ENCODE data around the gene ATG10.
"Not testable (repeated sequence)": the region's sequence is repeated elsewhere in the genome, so short reads cannot be mapped to it uniquely, and the experiment has no call there.

Gene ATG10

DNA sequence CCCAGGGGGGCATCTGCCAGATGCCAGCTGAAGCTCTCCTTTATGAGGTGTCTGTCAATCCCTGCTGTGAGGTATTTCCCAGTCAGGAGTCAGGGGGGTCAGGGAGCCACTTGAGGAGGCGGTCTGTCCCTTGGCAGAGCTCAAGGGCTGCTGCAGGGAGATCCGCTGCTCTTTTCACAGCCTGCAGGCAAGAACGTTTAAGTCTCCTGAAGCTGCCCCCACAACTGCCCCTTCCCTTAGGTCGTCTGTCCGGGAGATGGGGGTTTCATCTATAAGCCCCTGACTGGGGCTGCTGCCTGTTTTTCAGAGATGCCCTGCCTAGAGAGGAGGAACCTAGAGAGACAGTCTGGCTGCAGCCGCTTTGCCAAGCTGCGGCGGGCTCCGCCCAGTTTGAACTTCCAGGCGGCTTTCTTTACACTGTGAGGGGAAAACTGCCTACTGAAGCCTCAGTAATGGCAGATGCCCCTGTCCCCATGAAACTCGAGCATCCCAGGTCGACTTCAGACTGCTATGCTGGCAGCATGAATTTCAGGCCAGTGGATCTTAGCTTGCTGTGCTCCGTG is 158.0 kb downstream of the ATG10 start:
- DNase-seq (ENCODE audit: low spot score) = no peak

DNA sequence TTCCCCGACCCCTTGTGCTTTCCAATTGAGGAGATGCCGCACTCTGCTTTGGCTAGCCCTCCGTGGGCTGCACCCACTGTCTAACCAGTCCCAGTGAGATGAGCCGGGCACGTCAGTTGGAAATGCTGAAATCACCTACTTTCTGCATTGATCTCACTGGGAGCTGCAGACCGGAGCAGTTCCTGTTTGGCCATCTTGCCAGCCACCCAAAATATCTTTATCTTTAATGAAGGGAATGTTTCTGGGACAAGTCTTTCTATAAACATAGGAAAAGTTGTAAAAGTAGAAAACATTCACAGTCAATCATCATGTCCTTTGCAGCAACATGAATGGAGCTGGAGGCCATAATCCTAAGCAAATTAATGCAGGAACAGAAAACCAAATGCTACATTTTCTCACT is 158.8 kb downstream of the ATG10 start:
- no peak for DNase-seq (ENCODE audit: low spot score)

DNA sequence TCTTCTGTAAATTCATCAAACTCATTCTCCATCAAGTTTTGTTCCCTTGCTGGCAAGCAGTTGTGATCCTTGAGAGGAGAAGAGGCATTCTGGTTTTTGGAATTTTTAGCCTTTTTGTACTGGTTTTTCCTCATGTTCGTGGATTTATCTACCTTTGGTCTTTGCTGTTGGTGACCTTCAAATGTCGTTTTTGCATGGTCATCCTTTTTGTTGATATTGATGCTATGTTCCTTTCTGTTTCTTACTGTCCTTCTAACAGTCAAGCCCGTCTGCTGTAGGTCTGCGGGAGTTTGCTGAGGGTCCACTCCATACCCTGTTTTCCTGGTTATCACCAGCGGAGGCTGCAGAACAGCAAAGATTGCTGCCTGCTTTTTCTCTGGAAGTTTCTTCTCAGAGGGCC is 165.4 kb downstream of the ATG10 start:
- no peak for DNase-seq (ENCODE audit: low spot score)

DNA sequence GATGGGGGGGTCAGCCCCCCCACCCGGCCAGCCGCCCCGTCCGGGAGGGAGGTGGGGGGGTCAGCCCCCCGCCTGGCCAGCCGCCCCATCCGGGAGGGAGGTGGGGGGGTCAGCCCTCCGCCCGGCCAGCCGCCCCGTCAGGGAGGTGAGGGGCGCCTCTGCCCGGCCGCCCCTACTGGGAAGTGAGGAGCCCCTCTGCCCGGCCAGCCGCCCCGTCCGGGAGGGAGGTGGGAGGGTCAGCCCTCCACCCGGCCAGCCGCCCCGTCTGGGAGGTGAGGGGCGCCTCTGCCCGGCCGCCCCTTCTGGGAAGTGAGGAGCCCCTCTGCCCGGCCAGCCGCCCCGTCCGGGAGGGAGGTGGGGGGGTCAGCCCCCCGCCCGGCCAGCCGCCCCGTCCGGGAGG is 168.0 kb downstream of the ATG10 start:
- not testable (repeated sequence) for DNase-seq (ENCODE audit: low spot score)

DNA sequence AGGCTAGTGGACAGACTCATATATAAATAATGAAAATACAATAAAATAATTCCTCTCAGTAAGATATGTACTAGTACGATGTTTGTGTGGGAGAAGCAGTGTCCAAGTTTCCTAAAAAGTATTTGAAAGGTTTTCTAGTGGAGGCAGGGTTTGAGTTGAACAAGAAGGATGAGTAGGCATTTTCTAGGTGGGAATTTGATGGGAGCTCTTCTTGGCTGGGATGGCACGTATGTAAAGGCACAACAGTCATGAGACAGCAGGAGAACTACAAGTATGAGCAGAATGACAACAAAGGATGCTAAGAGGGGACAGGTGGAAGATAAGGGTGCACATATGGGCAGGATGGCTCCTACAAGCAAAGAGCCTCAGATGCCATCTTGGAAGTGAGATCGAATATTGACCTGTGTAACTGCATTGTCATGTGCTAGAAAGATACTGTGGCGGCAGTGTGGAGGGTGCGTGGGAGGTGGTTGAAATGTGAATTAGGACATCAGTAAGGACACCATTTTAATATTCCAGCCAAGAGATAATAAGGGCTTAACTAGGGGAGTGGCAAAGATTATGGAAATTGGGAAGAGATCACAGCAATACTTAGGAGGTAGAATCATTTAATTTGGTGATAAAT is 170.5 kb downstream of the ATG10 start:
- DNase-seq (ENCODE audit: low spot score) = no peak

DNA sequence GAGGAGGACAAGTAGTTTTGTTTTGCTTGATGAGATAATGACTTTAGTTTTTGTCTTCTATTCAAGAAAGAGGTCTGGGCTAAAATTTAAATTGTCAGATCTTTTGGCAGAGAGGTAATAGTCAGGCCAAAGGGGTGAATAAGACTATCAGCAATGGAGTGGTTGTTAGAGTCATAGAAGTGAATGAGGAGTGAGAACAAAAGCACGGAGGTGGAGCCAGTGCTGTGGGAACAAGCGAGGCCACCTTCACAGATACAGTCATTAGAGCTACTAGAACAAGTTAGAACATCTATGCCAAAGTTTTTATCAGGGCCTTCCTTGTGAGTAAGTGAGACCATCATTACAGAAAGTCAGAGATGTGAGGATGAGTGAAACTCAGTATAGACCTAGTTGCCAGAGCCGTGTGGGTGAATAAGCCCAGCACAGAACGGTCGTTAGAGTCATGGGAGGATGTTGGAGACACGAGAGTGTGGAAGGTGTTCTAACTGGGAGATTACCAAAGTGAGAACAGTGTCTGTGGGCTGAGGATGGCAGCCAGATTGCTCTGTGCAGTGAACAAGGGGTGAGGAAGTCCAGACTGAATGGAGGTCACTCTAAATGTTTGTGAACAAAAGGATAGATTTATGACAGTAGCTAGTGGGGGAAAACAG is 171.2 kb downstream of the ATG10 start:
- no peak for DNase-seq (ENCODE audit: low spot score)

DNA sequence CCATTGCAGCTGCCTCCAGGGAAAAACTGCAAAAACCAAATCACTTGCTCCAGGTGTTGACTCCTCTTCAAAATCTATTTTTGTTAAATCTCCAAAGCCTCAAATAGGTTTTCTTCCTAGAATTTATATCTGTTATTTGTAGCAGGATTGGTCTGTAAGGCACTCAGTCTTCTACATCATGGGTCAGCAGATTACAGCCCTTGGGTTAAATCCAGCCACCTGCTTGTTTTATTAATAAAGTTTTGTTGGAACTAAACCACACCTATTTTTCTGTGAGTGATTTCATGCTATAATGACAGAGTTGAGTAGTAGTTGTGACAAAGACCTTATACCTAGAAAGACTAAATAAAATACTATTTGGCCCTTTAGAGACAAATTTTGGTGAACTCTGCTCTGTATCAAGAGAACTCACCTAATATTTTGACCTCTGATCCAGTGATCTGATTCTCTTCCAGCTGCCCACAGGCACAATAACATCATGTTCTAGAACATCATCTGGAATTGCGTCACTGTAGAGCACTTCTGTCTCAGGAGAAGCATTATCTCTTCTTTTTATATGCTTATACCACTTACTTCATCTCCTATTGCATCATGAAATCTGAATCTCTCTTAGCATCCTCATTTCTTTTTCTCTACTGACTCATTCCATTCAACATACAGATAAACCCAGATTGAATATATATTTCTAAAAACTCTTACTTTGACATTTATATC is 176.2 kb downstream of the ATG10 start:
- peak; percentile 18 for DNase-seq (ENCODE audit: low spot score)

DNA sequence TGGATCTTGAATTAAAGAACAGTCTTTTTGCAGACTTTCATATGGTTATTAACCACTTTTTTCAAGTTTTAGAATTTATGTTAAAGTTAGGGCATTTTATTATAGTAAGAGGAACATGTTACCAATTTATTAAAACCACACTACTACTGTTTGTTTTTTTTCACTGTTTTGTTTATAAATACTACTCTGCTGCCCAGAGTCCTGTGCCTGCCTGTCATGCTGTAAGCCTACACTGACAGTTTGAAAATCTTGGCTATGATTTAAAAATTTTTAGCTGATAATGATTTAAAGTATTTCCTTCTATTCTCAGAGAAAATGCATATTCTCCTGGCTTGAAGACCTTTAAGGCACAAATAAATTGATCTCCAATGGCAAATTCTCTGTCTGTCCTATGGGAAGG is 177.6 kb downstream of the ATG10 start:
- DNase-seq (ENCODE audit: low spot score) = no peak

DNA sequence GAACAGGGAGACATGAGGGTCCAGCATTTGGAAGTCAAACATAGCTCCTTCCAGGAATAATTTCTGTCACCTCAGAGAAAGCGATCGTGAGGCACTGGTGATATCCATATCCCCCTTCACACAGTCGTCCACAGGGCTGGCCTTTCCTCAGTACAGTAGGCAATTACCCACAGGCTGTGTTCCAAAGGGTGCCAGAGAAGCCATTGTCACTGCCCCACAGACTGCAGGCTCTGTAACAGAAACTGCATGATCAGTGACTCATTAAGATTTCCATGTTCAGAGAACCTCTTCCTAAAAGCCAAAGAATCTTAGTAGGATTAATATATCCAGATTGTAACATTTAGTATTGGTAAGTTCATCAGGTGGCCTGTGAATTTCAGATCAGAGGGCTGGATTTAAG is 178.7 kb downstream of the ATG10 start:
- peak; percentile 13 for DNase-seq (ENCODE audit: low spot score)

DNA sequence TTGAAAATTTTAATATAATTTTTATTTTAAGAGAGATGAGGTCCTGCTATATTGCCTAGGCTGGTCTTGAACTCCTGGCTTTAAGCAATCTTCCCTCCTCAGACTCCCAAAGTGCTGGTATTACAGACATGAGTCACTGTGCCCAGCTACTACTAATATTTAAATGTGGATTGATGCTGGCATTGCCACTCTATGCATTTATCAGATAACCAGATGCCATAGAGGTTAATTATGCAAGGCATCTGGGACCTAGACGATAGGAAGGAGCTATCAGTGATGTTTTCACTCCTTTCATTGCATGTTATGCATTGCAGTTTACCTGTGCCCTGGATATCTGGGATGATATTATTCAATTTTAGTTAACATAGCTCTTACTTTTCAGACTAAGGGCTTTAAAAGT is 179.4 kb downstream of the ATG10 start:
- DNase-seq (ENCODE audit: low spot score) = no peak

DNA sequence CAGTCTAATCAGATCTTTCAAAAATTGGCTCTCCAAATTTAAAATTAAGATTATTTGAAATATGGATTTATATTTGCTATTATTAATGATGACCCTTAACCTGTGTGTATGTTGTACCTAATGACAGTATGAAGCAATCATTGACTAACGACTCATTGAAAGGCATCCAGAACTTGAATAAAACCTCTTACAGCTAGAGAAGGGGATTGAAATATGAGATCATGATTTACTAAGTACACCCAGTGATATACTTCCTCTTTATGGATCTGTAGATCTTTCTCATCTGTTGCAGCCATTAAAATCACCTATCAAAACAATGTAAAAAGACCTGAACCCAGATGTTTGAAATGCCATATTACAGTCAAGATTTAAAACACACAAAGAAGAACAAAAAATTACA is 179.8 kb downstream of the ATG10 start:
- no peak for DNase-seq (ENCODE audit: low spot score)

DNA sequence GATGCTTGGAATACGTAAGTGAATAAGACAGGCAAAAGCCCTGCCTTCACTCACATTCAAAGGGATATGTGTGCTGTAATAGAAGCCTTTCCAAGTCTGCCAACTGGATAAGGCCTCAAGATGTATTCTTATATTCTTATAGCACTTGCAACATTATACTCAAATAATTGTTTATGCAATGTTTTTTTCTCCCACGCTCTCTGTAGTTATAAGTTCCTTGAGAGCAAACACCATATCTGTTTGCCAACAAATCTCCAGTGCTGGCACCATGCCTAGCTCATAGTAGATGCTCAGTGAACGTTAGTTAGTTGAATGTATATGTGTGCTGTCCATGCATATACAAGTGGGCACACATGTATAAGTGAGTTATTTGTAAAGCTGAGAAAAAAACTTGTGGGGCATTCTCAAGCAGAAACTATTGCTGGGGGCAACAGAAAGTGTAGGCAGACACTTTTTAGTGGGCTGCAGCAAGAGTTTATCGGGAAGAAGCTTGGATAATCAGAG is 181.2 kb downstream of the ATG10 start:
- no peak for DNase-seq (ENCODE audit: low spot score)

DNA sequence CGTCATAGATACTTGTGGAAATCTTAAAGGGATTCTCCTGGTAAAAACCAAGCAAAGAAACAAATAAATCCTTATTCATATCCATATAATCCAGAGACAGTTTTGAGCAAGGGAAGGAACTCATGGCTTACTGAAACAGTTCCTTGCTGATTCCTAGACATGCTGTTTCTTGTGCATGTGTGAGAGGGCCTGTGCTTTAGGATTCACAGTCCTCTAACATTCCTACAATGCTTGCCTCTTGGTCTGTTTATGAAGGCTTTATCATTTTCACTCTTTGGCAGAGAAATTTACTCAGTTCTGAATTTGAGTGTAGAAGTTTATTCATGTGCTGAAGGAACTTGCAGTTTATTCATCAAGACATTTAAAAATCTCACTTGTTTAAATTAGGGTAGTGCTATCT is 183.0 kb downstream of the ATG10 start:
- no peak for DNase-seq (ENCODE audit: low spot score)

DNA sequence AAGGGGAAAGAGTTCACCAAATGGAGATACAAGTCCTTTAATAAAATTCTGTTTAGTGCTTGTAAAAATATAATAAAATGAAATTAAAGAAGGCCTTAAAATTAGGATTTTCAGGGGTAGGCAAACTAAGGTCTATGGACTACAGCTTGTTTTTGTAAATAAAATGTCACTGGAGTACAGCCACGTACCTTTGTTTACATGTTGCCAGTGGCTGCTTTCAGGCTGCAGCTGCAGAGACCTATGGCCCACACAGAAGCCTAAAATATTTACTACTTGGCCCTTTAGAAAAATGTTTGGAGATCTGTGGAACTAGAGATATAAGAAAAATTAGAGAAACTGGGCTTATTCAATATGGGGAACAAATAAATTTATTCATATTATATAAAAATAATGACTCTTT is 183.5 kb downstream of the ATG10 start:
- DNase-seq (ENCODE audit: low spot score) = no peak

DNA sequence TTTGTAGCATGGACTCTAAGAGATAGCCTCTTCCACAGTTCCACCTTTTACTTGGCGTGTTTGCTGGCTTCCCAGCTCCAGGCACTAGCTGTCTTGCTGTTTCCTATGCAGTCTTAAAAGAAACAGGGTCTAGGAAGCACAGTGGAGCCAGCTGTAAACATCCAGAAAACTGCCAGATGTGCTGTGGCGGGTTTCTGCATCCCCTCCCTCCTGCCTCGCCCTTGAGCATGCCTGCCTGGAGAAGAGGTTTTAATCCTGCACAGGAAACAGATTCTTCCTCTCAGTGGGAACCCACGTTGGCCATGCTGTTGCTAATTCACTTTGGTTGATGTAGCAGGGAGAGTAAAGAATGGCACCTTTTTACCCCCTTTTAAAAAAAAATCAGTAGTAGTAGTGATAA is 185.1 kb downstream of the ATG10 start:
- DNase-seq (ENCODE audit: low spot score) = no peak

DNA sequence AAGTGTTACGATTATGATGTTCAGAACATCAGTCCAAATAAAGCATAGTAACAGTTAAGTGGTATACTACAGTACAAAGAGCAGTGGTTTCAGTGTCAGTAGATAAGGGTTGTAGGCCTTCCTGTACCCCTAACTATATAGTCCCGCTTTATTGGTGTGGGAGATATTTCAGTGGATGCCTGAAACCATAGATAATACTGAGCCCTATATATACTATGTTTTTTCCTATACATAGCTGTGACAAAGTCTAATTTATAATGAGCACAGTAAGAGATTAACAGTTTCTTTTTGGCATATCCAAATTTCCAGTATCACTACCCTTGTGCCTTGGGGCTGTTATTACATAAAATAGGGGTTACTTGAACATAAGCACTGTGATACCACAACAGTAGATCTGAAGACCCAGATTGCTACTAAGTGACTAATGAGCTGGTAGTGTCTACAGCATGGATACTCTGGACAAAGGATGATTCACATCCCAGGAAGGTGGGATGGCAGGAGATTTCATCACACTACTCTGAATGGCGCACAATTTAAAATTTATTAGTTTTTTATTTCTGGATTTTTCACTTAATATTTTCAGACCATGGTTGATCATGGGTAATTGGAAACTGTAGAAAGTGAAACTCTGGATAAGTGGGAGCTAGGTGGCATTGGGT is 187.1 kb downstream of the ATG10 start:
- DNase-seq (ENCODE audit: low spot score) = peak; percentile 17

DNA sequence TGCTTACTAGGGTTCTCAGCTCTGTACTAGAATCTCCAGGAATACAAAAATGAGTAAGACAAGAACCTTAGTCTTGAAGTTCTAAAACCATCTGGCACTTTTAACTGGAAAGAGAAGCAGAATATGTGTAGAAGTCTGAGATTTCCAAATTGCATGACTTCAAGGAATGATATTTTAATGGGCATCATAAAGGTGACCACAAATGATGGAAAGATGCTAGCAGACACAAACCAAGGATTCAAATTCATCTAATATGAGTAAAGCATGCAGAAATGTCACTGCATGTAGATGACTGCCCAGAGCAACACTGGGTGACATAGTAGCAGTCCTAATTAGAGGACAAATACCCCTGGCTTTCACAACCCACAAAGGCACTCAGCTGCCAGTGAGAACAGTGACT is 189.1 kb downstream of the ATG10 start:
- DNase-seq (ENCODE audit: low spot score) = peak; percentile 17

DNA sequence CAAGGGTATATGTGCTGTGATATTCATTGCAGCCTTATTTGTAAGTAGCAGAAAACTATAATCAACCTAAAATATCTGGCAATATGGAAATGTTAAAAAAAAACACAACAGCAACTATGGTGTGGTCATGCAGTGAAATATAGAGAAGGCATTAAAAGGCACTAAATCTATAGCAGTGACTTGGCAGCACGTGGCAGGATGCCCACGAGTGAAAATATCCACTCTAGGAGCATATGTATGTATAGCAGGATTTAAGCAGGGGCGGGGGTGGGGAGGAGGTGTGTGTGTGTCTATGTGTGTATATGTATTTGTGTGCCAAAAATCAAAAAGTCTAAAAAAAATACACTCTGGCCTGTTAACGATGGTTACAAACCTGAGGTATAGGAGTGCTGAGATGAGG is 190.8 kb downstream of the ATG10 start:
- DNase-seq (ENCODE audit: low spot score) = no peak

DNA sequence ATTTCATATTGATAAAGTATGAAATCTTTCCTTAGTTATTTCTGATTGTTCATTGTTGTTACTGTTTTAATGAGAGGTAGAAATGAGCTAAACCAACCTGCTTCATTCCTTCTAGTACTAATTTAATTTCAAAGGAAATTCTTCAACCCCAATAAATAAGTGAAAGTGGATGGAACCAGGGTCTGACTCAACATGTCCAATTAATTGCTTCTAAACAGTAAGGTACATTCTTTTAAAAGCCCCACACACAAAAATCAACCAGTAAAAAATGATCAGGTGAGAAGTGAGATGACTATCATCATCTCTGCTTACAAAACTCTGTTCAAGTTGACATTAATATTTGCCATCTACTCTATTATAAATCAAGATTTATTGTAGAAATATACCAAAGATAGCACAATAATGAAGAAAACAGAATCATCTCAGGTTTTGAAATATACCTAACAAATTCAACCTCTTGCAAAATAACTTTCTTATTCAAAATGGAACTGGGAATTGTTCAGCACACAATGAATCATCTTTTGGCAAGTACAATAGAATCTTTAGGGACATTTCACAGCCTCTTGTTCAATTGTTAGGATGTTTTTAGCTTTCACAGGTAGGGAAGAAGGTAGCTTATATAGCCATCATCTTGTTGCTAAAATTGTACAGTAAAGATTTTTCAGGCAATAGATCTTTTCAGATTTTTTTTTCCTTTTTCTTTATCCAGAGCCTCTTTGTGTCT is 191.8 kb downstream of the ATG10 start:
- no peak for DNase-seq (ENCODE audit: low spot score)

DNA sequence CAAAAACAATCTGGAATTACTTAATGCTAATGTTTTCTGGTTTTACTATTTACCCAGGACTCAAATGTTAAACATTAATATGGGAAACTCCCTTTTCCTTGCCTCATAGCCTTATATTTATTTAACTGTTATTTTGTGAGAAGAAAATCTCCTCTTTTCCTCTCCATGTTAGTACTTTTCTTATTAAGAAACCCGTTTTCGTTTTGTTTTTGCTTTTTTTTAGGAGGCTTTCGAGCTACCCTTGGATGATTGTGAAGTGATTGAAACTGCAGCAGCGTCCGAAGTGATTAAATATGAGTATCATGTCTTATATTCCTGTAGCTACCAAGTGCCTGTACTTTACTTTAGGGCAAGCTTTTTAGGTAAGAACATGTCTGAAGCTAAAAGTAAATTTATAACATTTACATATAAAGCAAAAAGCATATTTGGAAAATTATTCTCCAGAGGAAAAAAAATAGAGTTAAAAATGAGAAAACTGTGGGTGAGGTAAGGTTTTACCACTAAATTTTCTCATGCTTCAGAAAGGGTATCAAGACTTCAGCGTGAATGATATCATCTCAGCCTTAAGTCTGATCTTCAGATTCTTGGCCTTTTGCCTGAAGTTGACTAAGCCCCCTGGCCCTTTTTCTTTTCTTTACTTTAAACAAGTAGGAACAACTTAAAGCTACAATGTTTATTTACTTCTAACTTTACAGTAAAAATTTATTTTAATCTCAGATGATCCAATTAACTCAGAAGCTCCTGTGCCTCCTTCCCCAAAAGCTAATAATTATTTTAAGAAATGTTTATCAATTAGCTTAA is 192.6 kb downstream of the ATG10 start:
- DNase-seq (ENCODE audit: low spot score) = no peak

Data from AG20443 (cell line).